ENCODE data around the gene TMCO4. TPM values are rescaled to one million over a fixed set of nuclear protein-coding genes. Genes with fewer than 3 reads are reported as not detected.

The TMCO4 gene
- total and polyA plus RNA-seq, 3 donors from 2014 or later: 10.5 to 17.7 (median 14.9) TPM

GRCh38 chr1:19764848-19765247 is 34.9 kb downstream of the TMCO4 start:
- 85 to 90% methylated on average over 5 of the region's 5 CpGs for WGBS, 2 donors
- intact Hi-C loops (cut with DNase I; ENCODE audit: low total_unique reads): no loop called here
- Histone ChIP-seq H3K27me3 (no peaks in the 10 kb centered on the region), H3K4me3 (no peak overlapping the region), H3K4me1 (no peaks in the 10 kb centered on the region), H3K27ac (no peak overlapping the region), H3K36me3 (ENCODE audit: low read depth, missing control alignments) (no peaks in the 10 kb centered on the region), H3K9me3 (no peaks in the 10 kb centered on the region)
- TF ChIP-seq, protein P1, sequence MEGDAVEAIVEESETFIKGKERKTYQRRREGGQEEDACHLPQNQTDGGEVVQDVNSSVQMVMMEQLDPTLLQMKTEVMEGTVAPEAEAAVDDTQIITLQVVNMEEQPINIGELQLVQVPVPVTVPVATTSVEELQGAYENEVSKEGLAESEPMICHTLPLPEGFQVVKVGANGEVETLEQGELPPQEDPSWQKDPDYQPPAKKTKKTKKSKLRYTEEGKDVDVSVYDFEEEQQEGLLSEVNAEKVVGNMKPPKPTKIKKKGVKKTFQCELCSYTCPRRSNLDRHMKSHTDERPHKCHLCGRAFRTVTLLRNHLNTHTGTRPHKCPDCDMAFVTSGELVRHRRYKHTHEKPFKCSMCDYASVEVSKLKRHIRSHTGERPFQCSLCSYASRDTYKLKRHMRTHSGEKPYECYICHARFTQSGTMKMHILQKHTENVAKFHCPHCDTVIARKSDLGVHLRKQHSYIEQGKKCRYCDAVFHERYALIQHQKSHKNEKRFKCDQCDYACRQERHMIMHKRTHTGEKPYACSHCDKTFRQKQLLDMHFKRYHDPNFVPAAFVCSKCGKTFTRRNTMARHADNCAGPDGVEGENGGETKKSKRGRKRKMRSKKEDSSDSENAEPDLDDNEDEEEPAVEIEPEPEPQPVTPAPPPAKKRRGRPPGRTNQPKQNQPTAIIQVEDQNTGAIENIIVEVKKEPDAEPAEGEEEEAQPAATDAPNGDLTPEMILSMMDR (IDR thresholded peaks at IDR 0.05): no peak
- DNase-seq: no peak

DNA sequence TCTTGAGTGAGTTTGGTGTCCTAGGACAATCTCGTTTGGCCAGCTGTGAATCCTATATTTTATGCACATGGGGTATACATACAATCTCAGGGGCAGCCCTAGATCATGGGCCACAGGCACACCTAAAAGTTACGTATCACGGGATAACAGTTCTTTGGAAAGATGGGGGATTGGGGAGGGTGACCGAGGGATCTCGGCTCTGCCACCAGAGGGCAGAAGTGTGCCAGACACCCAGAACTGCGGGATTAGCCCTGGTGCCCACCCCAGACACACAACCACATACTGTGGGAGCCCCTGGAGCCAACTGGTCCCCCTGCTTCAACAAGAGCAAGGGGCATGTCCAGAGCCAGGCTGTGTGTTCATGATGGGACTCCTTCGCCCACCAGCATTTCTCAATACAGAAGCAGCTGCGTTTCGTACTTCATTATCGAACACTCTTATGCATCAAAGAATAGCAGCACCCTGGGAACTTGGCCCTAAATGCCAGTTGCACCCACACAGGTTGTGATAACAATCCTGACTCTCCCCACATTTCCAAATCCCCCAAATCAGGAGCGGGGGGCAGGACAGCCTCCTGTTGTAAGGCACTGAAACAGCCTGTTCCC is 37.4 kb downstream of the TMCO4 start:
- H3K4me1 ChIP-seq: no peaks in the 10 kb centered on the region
- H3K4me3 ChIP-seq: no peak overlapping the region
- no peaks in the 10 kb centered on the region for H3K9me3 ChIP-seq
- H3K36me3 ChIP-seq (ENCODE audit: low read depth, missing control alignments): no peaks in the 10 kb centered on the region
- no peak overlapping the region for H3K27ac ChIP-seq
- DNase-seq: peak; percentile 32
- TF ChIP-seq POLR2A (IDR thresholded peaks at IDR 0.05): no peak
- TF ChIP-seq, protein P1 (IDR thresholded peaks at IDR 0.05): peak in 2 of 3 experiments; percentile 32 to 53
- 72 to 77% methylated on average over 10 to 11 of the region's 11 CpGs for WGBS, 2 donors
- no peaks in the 10 kb centered on the region for H3K27me3 ChIP-seq
- intact Hi-C loops (cut with DNase I; ENCODE audit: low total_unique reads): no loop called here

- no peaks in the 10 kb centered on the region for H3K36me3 ChIP-seq (ENCODE audit: low read depth, missing control alignments)
- H3K27me3 ChIP-seq: no peaks in the 10 kb centered on the region
- 84 to 92% methylated on average over 1 of the region's 1 CpG for WGBS, 2 donors
- no peak for TF ChIP-seq POLR2A (IDR thresholded peaks at IDR 0.05)
- TF ChIP-seq, protein P1 (IDR thresholded peaks at IDR 0.05): no peak
- H3K27ac ChIP-seq: no peak overlapping the region
- no peaks in the 10 kb centered on the region for H3K9me3 ChIP-seq
- DNase-seq: no peak
- H3K4me3 ChIP-seq: no peak overlapping the region
- no peaks in the 10 kb centered on the region for H3K4me1 ChIP-seq
- intact Hi-C loops (cut with DNase I; ENCODE audit: low total_unique reads): no loop called here
These were observed 40.0 kb downstream of the TMCO4 start for GRCh38 chr1:19759740-19760089.

DNA sequence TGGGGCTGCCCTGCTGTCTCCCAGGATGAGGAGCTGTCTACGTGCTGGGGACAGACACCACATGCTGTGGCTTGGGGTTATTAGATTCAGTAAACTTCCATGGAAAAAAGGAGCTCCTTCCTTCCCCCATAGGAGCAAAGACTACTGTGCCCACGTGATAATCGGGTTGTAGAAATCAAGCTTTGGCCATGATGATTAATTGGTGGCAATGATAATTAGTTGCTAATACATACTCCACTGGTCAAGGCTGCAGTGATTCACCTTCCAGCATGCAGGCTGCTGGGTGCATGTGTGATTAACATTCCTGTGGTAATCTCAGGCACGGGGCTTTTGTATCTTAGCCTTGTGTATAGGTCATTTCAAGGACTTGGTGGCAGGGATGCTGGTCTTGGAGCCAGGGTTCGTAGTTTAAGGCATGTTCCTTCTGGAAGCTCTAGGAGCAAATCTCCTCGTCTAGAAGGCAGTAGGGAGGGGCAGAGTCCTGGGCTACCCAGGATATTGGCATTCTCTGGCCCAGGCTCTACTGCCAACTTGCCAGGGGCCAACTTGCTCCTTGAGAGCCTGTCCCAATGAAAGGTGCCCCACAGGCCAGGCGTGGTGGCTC is 41.4 kb downstream of the TMCO4 start:
- no peak for DNase-seq
- intact Hi-C loops (cut with DNase I; ENCODE audit: low total_unique reads): no loop called here
- no peaks in the 10 kb centered on the region for H3K36me3 ChIP-seq (ENCODE audit: low read depth, missing control alignments)
- H3K27ac ChIP-seq: no peak overlapping the region
- H3K27me3 ChIP-seq: no peaks in the 10 kb centered on the region
- H3K4me1 ChIP-seq: no peaks in the 10 kb centered on the region
- H3K9me3 ChIP-seq: no peaks in the 10 kb centered on the region
- TF ChIP-seq, protein P1 (IDR thresholded peaks at IDR 0.05): no peak
- TF ChIP-seq POLR2A (IDR thresholded peaks at IDR 0.05): no peak
- H3K4me3 ChIP-seq: no peak overlapping the region
- WGBS, 2 donors: 66 to 85% methylated on average over 6 to 7 of the region's 7 CpGs

GRCh38 chr1:19757641-19758040 is 42.1 kb downstream of the TMCO4 start:
- no peak overlapping the region for H3K27ac ChIP-seq
- no peaks in the 10 kb centered on the region for H3K27me3 ChIP-seq
- H3K36me3 ChIP-seq (ENCODE audit: low read depth, missing control alignments): no peaks in the 10 kb centered on the region
- H3K9me3 ChIP-seq: no peaks in the 10 kb centered on the region
- H3K4me3 ChIP-seq: no peak overlapping the region
- no peak for DNase-seq
- 94 to 96% methylated on average over 4 of the region's 4 CpGs for WGBS, 2 donors
- intact Hi-C loops (cut with DNase I; ENCODE audit: low total_unique reads): no loop called here
- TF ChIP-seq POLR2A (IDR thresholded peaks at IDR 0.05): no peak
- TF ChIP-seq, protein P1 (IDR thresholded peaks at IDR 0.05): no peak
- H3K4me1 ChIP-seq: no peaks in the 10 kb centered on the region
